SKM-1 (cell line): ENCODE data around the gene CR1L.
"Not testable (repeated sequence)": the region's sequence is repeated elsewhere in the genome, so short reads cannot be mapped to it uniquely, and the experiment has no call there.

Experiments used
- DNase-seq: peaks from one replicate; lab custom pipeline; 2025; ENCODE audit not compliant: unreplicated experiment; lab: John Stamatoyannopoulos, UW

The CR1L gene

GRCh38 chr1:207644852-207645634, at the start of gene CR1L:
Gene CR1L, plus strand, starts transcription at chr1:207645133. Its CDS starts 101 bp downstream, at chr1:207645234.
- no peak for DNase-seq

- no peak for DNase-seq
Observed at GRCh38 chr1:207603777-207604176, 41.2 kb upstream of the CR1L start.

- no peak for DNase-seq
Observed at GRCh38 chr1:207605444-207606361, 39.2 kb upstream of the CR1L start.

GRCh38 chr1:207606362-207606755, 38.6 kb upstream of the CR1L start:
- DNase-seq, result no peak

GRCh38 chr1:207612762-207613161, 32.2 kb upstream of the CR1L start:
- DNase-seq, result no peak

DNA sequence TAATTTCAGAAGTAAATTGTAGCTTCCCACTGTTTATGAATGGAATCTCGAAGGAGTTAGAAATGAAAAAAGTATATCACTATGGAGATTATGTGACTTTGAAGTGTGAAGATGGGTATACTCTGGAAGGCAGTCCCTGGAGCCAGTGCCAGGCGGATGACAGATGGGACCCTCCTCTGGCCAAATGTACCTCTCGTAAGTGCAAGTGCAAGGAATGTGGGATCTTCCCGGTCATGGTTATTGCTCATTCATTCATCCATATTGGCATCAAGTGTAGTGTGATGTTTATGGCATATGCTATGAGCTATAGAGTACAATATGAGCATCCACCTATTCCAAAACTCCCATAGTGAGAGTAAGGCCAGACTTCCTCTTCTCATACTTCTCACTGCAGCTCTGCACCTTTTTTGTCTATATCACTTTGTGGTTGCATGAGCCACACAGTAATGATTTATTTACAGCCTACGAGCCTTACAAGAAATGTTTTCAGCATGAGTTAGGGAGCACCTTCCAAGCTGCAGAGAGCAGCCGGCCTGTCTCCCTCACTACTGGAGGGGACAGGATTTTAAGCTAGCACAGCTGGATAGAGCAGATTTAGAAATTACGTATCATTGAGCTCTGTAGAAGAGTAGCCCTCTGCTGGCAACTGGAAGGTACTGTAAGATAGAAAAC, 24.9 kb upstream of the CR1L start:
- peak; percentile 83 for DNase-seq

GRCh38 chr1:207620543-207620893, 24.4 kb upstream of the CR1L start:
- DNase-seq, result no peak

DNA sequence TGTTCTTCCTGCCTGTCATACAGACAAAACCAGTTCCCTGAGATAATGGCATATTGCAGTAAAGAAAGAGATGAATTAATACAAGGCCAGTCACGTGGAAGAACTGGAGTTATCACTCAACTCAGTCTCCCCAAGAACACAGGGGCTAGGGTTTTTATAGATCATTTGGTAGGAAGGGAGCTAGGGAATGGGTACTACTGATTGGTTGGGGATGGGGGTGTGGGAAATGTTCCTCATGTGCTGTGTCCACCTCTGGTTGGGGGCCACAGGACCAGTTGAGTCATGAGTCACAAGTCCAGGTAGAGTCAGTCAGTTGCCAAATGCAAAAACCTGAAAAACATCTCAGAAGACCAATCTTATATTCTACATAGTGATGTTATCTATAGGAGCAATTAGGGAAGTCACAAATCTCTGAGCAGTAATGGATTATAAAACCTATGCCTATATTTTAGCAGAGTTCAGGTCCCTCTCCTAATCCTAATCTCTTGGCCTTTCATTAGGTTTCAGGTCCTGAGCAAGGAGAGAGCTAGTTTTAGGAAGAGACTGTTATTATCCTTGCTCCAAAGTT, 19.3 kb upstream of the CR1L start:
- DNase-seq, result not testable (repeated sequence)

DNA sequence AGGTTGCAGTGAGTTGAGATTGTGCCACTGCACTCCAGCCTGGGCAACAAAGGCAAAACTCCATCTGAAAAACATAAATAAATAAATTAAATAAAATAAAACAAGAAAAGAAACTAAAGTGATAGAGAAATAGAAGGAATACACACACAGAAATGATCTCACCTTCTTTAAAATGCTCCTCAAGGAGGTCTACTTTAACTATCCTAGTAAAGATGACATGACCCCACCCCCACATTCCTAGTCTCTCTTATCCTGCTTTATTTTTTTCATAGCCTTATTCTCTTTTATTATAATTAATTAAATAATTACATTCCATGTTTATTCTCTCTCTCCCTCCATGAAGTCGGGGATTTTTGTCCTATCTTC, 18.0 kb upstream of the CR1L start:
- DNase-seq, result no peak

DNA sequence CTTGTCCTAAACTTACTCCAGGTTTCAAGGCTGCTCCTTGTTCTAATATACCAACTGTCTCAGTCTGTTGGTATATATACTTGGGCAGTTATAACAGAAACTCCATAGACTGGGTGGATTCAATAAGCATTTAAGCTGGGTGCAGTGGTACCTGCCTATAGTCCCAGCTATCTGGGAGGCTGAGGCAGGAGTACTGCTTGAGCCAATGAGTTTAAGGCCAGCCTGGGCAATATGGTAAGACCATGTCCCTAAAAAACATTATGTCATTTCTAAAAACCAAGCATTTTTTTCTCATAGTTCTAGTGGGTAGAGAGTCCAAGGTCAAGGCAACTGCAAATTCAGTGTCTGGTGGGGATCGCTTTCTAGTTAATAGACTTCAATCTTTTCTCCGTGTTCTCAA, 17.4 kb upstream of the CR1L start:
- DNase-seq, result no peak

DNA sequence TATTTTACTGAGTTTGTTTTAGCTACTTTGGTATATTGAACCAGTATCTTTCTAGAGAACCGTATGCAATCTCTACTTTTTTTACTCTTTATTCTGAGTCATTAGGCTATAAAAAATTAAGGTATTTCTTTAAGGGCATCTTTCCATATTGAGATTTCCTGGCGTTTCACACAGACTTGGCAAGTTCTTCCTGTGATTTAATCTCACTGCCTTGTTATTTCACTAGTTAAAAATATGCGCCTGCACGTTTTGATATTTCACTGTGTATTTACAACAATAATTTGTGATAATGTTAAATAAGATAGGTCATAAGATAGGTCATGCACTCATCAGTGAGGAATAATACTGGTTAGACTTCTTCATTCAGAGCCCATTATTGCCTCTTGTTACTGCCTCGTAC, 16.2 kb upstream of the CR1L start:
- DNase-seq, result no peak

GRCh38 chr1:207631137-207631536, 13.8 kb upstream of the CR1L start:
- no peak for DNase-seq

DNA sequence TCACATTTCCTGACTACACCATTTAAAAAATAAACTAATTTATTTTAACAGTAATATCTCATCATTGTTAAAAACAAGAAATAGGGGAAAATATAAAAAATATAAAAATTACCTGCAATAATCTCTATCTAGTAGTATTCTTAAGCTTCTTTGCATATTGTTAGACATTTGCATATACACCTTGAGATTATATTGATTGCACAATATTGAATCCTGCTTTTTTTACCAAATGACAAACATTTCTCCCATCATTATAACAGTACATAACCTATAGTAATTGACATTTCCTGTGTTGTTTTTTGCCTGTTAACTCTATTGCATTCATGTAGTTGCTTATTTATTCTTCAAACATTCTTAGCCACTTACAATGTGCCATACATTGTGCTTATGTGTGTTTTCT, 11.7 kb upstream of the CR1L start:
- no peak for DNase-seq

DNA sequence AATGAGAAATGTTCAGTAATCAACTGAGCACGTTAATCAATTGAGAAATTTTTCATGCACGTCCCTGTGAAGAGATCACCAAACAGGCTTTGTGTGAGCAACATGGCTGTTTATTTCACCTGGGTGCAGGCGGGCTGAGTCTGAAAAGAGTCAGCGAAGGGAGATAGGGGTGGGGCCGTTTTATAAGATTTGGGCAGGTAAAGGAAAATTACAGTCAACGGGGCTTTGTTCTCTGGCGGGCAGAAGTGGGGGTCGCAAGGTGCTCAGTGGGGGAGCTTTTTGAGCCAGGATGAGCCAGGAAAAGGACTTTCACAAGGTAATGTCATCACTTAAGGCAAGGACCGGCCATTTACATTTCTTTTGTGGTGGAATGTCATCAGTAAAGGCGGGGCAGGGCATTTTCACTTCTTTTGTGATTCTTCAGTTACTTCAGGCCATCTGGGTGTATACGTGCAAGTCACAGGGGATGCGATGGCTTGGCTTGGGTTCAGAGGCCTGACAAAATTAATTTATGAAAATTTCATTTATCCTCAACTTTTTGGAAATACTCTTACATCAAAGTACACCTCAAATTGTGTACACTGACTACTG, 11.1 kb upstream of the CR1L start:
- not testable (repeated sequence) for DNase-seq

GRCh38 chr1:207634293-207634692, 10.6 kb upstream of the CR1L start:
- DNase-seq, result not testable (repeated sequence)

DNA sequence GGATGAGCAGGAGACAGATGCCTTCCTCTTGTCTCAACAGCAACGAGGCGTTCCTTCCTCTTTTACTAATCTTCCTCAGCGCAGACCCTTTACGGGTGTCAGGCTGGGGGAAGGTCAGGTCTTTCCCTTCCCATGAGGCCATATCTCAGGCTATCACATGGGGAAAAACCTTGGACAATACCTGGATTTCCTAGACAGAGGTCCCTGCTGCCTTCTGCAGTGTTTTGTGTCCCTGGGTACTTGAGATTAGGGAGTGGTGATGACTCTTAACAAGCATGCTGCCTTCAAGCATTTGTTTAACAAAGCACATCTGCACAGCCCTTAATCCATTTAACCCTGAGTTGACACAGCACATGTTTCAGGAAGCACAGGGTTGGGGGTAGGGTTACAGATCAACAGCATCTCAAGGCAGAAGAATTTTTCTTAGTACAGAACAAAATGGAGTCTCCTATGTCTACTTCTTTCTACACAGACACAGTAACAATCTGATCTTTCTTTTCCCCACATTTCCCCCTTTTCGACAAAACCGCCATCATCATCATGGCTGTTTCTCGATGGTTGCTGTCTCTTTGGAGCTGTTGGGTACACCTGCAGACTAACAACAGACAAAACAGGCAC, 9.3 kb upstream of the CR1L start:
- DNase-seq, result not testable (repeated sequence)

GRCh38 chr1:207638487-207639145, 6.3 kb upstream of the CR1L start:
- DNase-seq, result not testable (repeated sequence)

DNA sequence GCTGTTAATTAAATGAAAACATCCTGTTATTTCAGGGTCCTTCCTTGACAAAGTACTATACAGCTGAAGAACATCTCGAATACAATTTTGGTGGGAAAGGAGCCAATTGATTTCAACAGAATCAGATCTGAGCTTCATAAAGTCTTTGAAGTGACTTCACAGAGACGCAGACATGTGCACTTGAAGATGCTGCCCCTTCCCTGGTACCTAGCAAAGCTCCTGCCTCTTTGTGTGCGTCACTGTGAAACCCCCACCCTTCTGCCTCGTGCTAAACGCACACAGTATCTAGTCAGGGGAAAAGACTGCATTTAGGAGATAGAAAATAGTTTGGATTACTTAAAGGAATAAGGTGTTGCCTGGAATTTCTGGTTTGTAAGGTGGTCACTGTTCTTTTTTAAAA, 5.6 kb upstream of the CR1L start:
- not testable (repeated sequence) for DNase-seq

DNA sequence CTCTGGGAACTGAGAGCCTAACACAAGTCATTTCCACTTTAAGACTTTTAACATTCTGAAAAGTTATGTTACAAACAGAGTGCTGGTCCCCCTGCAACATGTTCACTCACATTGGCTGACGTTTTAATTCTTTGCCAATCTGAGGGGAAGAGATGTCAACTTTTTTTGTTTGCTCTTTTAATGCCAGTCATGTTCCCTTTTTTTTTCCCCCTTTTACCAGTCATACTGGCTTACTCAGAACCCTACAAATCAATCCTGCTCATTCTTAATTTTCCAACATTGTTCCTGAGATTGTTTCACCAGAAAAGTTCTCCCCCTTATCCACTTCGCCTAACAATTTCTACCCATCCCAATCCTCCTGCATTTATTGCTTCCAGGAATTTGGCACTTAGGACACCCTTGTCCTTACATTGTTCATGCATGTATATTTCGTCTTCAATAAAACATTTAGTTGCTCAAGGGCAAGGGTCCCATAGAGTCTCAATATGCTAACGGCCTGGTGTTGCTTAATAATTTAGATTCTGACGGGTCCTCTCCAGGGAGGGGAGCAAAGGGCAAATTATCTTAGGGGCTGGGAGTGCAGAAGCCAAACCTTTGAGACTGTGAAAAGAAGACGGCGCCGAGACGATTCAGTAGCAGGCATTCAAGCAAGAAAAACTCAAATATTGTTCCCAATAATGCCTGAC, 624 bp upstream of the CR1L start:
- DNase-seq, result no peak
